Upper lobe of left lung (tissue), 6 donors: Measurements from ENCODE around the gene RBBP5. TPM values are rescaled to one million over a fixed set of nuclear protein-coding genes. Genes with fewer than 3 reads are reported as not detected.

Source experiments
- ATAC-seq, 2 donors: fragments of 200-7000 bp; cut with Tn5 transposase; one replicate each; pipeline ENCODE4 v1.9.1; 2022; ENCODE audit warnings: mild to moderate bottlenecking in 2 of 2, moderate library complexity in 2 of 2; ENCODE audit not compliant: low FRiP score in 2 of 2
- DNase-seq, 2 donors: peaks; one replicate each; pipeline ENCODE4 v3.0.0-alpha.2; 2019 to 2020
- H3K27ac ChIP-seq, 4 donors: fragments of 200-600 bp; sonication (generic); one replicate each; pipeline ENCODE4 v1.5.1; 2016 to 2019
- H3K27me3 ChIP-seq, 4 donors: fragments of 200-600 bp; sonication (generic); one replicate each; pipeline ENCODE4 v1.5.1; 2017 to 2019
- H3K36me3 ChIP-seq, 4 donors: fragments of 200-600 bp; sonication (generic); one replicate each; pipeline ENCODE4 v1.5.1; 2016 to 2019
- H3K4me1 ChIP-seq, 4 donors: fragments of 200-600 bp; sonication (generic); one replicate each; pipeline ENCODE4 v1.5.1; 2018 to 2019
- H3K4me3 ChIP-seq, 4 donors: fragments of 200-600 bp; sonication (generic); one replicate each; pipeline ENCODE4 v1.5.1; 2017 to 2019; ENCODE audit warnings: mild to moderate bottlenecking in 2 of 4, moderate library complexity in 1 of 4
- H3K9me3 ChIP-seq, 4 donors: fragments of 200-600 bp; sonication (generic); one replicate each; pipeline ENCODE4 v1.5.1; 2018 to 2019
- EP300 ChIP-seq, 4 donors: sonication (generic); formaldehyde crosslinking; IDR thresholded peaks; one replicate each; pipeline ENCODE4 v1.5.1; 2017; ENCODE audit warnings: antibody characterized with exemption in 4 of 4, control low read depth in 2 of 4
- POLR2A ChIP-seq, 4 donors: fragments of 450-650 bp; IDR thresholded peaks; one replicate each; pipeline ENCODE4 v1.5.1; 2016 to 2017; ENCODE audit warnings: antibody characterized with exemption in 4 of 4, mild to moderate bottlenecking in 2 of 4
- POLR2AphosphoS5 ChIP-seq, 2 donors: sonication (generic); formaldehyde crosslinking; IDR thresholded peaks; one replicate each; pipeline ENCODE4 v1.5.1; 2017; ENCODE audit warnings: antibody characterized with exemption in 2 of 2
- WGBS, 2 donors: methylation state at CpG; one replicate each; pipeline ENCODE4 v1.1.5; 2017 to 2018; 5-methylcytosine and 5-hydroxymethylcytosine counted together
- total RNA-seq, 6 donors: library from RNA; depleted of rRNA in 4 of 6; stranded (reverse); fragments of >200 nt in 4 of 6; gene quantifications; one replicate each; pipeline versions ENCODE4 v1.1.0 to v1.2.1, GENCODE V29; 2016 to 2021
- TF ChIP-seq, protein P1 (sequence below), 6 experiments: fragments of 450-650 bp in 4 of 6; fragments of 200-600 bp in 2 of 6; sonication (generic) in 2 of 6; IDR thresholded peaks; one replicate each; pipeline ENCODE4 v1.5.1; 2016 to 2019; ENCODE audit warnings: antibody characterized with exemption in 6 of 6
- donor health status: DM: no; HTN: no; CAD: no; lungs with moderate emphysema.
- donor health status: DM: no; HTN: yes; CAD: no; lungs with severe emphysema.

The RBBP5 gene
- total RNA-seq, 6 donors from 2014 or later: 7.3 to 19.3 (median 14.1) TPM

DNA sequence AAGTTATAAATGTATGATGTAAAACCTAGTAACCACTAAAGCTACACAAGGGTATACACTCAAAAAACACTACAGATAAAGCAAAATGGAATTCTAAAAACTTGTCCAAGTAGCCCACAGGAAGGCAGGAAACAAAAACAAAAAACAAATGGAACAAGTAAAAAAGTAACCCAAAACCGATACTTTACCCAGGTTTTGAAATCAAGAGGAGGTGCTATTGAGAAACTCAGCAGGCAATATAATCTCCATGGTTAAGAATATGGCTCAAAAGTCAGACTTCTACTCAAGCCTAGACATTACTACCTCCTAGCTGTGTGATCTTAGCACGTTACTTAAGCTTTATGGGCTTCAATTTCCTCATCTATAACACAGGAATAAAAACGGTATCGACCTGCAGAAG is 13.3 kb downstream of the RBBP5 start:
- ATAC-seq: no peak
- H3K9me3 ChIP-seq: no peaks in the 10 kb centered on the region
- H3K27me3 ChIP-seq: no peaks in the 10 kb centered on the region
- WGBS, 2 donors: 82 to 87% methylated on average over 4 of the region's 4 CpGs
- H3K4me3 ChIP-seq: no peak overlapping the region
- H3K4me1 ChIP-seq: no peaks in the 10 kb centered on the region
- TF ChIP-seq POLR2A (IDR thresholded peaks at IDR 0.05) (no peak), EP300 (IDR thresholded peaks at IDR 0.05) (no peak), POLR2AphosphoS5 (IDR thresholded peaks at IDR 0.05) (no peak)
- TF ChIP-seq, protein P1, sequence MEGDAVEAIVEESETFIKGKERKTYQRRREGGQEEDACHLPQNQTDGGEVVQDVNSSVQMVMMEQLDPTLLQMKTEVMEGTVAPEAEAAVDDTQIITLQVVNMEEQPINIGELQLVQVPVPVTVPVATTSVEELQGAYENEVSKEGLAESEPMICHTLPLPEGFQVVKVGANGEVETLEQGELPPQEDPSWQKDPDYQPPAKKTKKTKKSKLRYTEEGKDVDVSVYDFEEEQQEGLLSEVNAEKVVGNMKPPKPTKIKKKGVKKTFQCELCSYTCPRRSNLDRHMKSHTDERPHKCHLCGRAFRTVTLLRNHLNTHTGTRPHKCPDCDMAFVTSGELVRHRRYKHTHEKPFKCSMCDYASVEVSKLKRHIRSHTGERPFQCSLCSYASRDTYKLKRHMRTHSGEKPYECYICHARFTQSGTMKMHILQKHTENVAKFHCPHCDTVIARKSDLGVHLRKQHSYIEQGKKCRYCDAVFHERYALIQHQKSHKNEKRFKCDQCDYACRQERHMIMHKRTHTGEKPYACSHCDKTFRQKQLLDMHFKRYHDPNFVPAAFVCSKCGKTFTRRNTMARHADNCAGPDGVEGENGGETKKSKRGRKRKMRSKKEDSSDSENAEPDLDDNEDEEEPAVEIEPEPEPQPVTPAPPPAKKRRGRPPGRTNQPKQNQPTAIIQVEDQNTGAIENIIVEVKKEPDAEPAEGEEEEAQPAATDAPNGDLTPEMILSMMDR (IDR thresholded peaks at IDR 0.05): no peak
- H3K36me3 ChIP-seq: peaks cover 15 to 84% (median 46%) of the 10 kb centered on the region in 4 donors
- H3K27ac ChIP-seq: no peak overlapping the region
- no peak for DNase-seq

DNA sequence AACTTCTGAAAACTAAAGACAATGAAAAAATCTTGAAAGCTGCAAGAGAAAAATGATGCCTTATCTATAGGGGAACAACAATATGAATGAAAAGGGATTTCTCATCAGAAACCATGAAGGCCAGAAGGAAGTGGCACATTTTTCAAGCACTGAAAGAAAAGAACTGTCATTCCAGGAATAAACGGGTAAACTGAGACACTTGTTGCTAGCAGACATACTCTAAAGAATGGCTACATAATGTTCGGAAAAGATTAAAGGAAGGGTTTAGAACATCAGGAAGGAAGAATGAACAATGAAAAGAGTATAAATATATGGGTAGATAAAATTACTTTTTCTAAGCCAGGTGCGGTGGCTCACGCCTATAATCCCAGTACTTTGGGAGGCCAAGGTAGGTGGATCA is 14.5 kb downstream of the RBBP5 start:
- Histone ChIP-seq H3K9me3 (no peaks in the 10 kb centered on the region), H3K27ac (no peak overlapping the region), H3K4me3 (no peak overlapping the region), H3K27me3 (no peaks in the 10 kb centered on the region), H3K4me1 (no peaks in the 10 kb centered on the region), H3K36me3 (peaks cover 13 to 84% (median 50%) of the 10 kb centered on the region in 4 donors)
- 85 to 87% methylated on average over 4 of the region's 4 CpGs for WGBS, 2 donors
- no peak for ATAC-seq
- TF ChIP-seq, protein P1 (IDR thresholded peaks at IDR 0.05): no peak
- TF ChIP-seq EP300 (IDR thresholded peaks at IDR 0.05) (no peak), POLR2AphosphoS5 (IDR thresholded peaks at IDR 0.05) (no peak), POLR2A (IDR thresholded peaks at IDR 0.05) (no peak)
- no peak for DNase-seq

DNA sequence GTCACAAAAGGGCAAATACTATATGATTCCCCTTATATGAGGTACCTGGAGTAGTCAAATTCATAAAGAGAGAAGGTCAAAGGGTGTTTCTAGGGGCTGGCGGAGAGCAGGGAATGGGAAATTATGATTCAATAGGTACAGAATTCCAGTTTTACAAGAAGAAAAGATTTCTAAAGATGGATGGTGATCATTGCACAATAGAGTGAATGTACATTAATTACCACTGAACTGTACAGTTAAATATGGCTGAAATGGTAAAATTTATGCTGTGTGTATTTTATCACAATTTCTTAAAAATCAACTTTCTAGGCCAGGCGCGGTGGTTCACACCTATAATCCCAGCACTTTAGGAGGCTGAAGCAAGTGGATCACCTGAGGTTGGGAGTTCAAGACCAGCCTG is 19.4 kb downstream of the RBBP5 start:
- Histone ChIP-seq H3K9me3 (no peaks in the 10 kb centered on the region), H3K36me3 (peaks cover 36 to 91% (median 84%) of the 10 kb centered on the region in 4 donors), H3K27me3 (no peaks in the 10 kb centered on the region), H3K4me1 (no peaks in the 10 kb centered on the region), H3K27ac (no peak overlapping the region), H3K4me3 (no peak overlapping the region)
- ATAC-seq (no peak), DNase-seq (no peak)
- TF ChIP-seq, protein P1 (IDR thresholded peaks at IDR 0.05): no peak
- TF ChIP-seq EP300 (IDR thresholded peaks at IDR 0.05) (no peak), POLR2A (IDR thresholded peaks at IDR 0.05) (no peak), POLR2AphosphoS5 (IDR thresholded peaks at IDR 0.05) (no peak)
- 96 to 97% methylated on average over 3 of the region's 3 CpGs for WGBS, 2 donors

DNA sequence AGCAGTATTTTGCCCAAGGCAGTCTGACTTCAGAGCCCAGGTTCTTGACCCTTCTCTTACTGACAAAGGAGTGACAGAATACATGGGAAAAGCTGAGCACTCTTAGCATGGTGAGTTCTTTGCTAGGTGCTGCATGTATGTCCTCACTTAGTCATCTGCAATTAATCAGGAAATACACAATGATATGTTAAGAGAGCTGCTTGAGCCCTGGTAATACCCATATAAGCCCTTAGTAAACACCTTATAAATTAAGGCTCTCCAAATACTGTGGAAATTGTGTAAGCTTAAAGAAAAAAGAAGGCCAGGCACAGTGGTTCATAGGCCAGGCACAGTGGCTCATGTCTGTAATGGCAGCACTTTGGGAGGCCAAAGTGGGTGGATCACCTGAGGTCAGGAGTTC is 23.5 kb downstream of the RBBP5 start:
- no peak for TF ChIP-seq EP300 (IDR thresholded peaks at IDR 0.05)
- no peak for TF ChIP-seq POLR2A (IDR thresholded peaks at IDR 0.05)
- TF ChIP-seq, protein P1 (IDR thresholded peaks at IDR 0.05): no peak
- no peak for TF ChIP-seq POLR2AphosphoS5 (IDR thresholded peaks at IDR 0.05)
- DNase-seq (no peak), ATAC-seq (no peak)
- peaks cover 37 to 99% (median 87%) of the 10 kb centered on the region in 4 donors for H3K36me3 ChIP-seq
- H3K27me3 ChIP-seq: no peaks in the 10 kb centered on the region
- H3K4me1 ChIP-seq: no peaks in the 10 kb centered on the region
- no peaks in the 10 kb centered on the region for H3K9me3 ChIP-seq
- no peak overlapping the region for H3K27ac ChIP-seq
- H3K4me3 ChIP-seq: no peak overlapping the region

DNA sequence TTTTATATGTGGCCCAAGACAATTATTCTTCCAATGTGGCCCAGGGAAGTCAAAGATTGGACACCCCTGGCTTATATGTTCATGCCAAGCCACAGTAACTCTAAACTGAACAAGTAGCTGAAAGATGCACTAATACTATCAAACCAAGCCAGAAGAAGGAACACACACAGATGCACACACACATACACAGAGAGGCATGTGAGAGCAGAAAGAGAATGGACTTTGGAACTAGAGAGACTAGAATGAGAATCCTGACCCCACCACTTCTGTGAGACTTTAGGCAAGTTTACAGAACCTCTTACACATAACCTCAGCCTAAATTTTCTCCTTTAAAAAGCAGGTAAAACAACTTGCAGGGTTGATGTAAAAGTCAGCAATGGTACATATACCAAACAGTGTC is 26.4 kb downstream of the RBBP5 start:
- H3K27ac ChIP-seq: no peak overlapping the region
- ATAC-seq (no peak), DNase-seq (no peak)
- H3K9me3 ChIP-seq: no peaks in the 10 kb centered on the region
- H3K4me3 ChIP-seq: no peak overlapping the region
- TF ChIP-seq, protein P1 (IDR thresholded peaks at IDR 0.05): no peak
- TF ChIP-seq POLR2AphosphoS5 (IDR thresholded peaks at IDR 0.05) (no peak), EP300 (IDR thresholded peaks at IDR 0.05) (no peak), POLR2A (IDR thresholded peaks at IDR 0.05) (no peak)
- H3K36me3 ChIP-seq: peaks cover 42 to 99% (median 76%) of the 10 kb centered on the region in 4 donors
- no peaks in the 10 kb centered on the region for H3K27me3 ChIP-seq
- H3K4me1 ChIP-seq: no peaks in the 10 kb centered on the region
